Neural cell (in vitro differentiated cells): ENCODE results near the gene SCYL3. TPM values are rescaled to one million over a fixed set of nuclear protein-coding genes. Genes with fewer than 3 reads are reported as not detected.
"Not testable (repeated sequence)": the region's sequence is repeated elsewhere in the genome, so short reads cannot be mapped to it uniquely, and the experiment has no call there.

Experiments used
- H2AFZ ChIP-seq: fragments of 200-600, 300-800 bp; sonication (generic), shearing (Covaris generic); 2 replicates; pipeline ENCODE4 v1.6.0; 2014; ENCODE audit warnings: low read depth, mild to moderate bottlenecking, antibody characterized with exemption, low read length, moderate library complexity
- H3F3A ChIP-seq: fragments of 200-600 bp; shearing (Covaris generic); 2 replicates; pipeline ENCODE4 v1.6.1; 2016; ENCODE audit warnings: mild to moderate bottlenecking, moderate library complexity, mixed read lengths, antibody characterized with exemption, low read length; ENCODE audit not compliant: insufficient read depth, poor library complexity, severe bottlenecking
- H3K27ac ChIP-seq: fragments of 200-600, 300-800 bp; sonication (generic), shearing (Covaris generic); 2 replicates; pipeline ENCODE4 v1.5.1; 2014; ENCODE audit warnings: mild to moderate bottlenecking, low read length, moderate library complexity
- H3K27me3 ChIP-seq: fragments of 300-800, 200-600 bp; sonication (generic), shearing (Covaris generic); 2 replicates; pipeline ENCODE4 v1.6.0; 2014; ENCODE audit warnings: mild to moderate bottlenecking, low read depth, low read length, moderate library complexity; ENCODE audit not compliant: insufficient read depth
- H3K36me3 ChIP-seq: fragments of 300-800, 200-600 bp; sonication (generic), shearing (Covaris generic); 2 replicates; pipeline ENCODE4 v1.5.1; 2014; ENCODE audit warnings: mild to moderate bottlenecking, antibody characterized with exemption, low read length, moderate library complexity; ENCODE audit not compliant: insufficient read depth
- H3K4me2 ChIP-seq: fragments of 300-800, 200-600 bp; sonication (generic), shearing (Covaris generic); 2 replicates; pipeline ENCODE4 v1.6.0; 2014; ENCODE audit warnings: mild to moderate bottlenecking, low read length
- H3K4me3 ChIP-seq: fragments of 300-800, 200-600 bp; sonication (generic), shearing (Covaris generic); 2 replicates; pipeline ENCODE4 v1.5.1; 2014; ENCODE audit warnings: mild to moderate bottlenecking, low read length, moderate library complexity
- H3K79me2 ChIP-seq: fragments of 200-600 bp; shearing (Covaris generic); replicated peaks from 2 replicates; pipeline ENCODE4 v1.6.0; 2014; ENCODE audit warnings: mild to moderate bottlenecking, low read length, moderate library complexity; ENCODE audit not compliant: insufficient read depth
- H3K9ac ChIP-seq: fragments of 300-800, 200-600 bp; sonication (generic), shearing (Covaris generic); 2 replicates; pipeline ENCODE4 v1.6.1; 2016; ENCODE audit warnings: mild to moderate bottlenecking, low read length, mixed read lengths
- H3K9me2 ChIP-seq: fragments of 200-600 bp; shearing (Covaris generic); 2 replicates; pipeline ENCODE4 v1.6.1; 2016; ENCODE audit warnings: mild to moderate bottlenecking, low read length, mixed read lengths; ENCODE audit not compliant: insufficient read depth
- H3K9me3 ChIP-seq: fragments of 200-600, 300-800 bp; sonication (generic), shearing (Covaris generic); 2 replicates; pipeline ENCODE4 v1.6.1; 2016; ENCODE audit warnings: mild to moderate bottlenecking, mixed run types, low read length, moderate library complexity, mixed read lengths
- H4K20me1 ChIP-seq: fragments of 200-600 bp; shearing (Covaris generic); 2 replicates; pipeline ENCODE4 v1.6.1; 2016; ENCODE audit warnings: mild to moderate bottlenecking, mixed run types; ENCODE audit not compliant: insufficient read depth
- EP300 ChIP-seq: fragments of 450-650 bp; conservative IDR thresholded peaks from 2 replicates; pipeline ENCODE4 v1.6.1; 2014; ENCODE audit warnings: antibody characterized with exemption, mild to moderate bottlenecking, moderate library complexity; ENCODE audit not compliant: poor library complexity, severe bottlenecking
- EZH2 ChIP-seq: fragments of 200-600, 300-800 bp; shearing (Covaris generic), sonication (generic); IDR thresholded peaks from 2 replicates; pipeline ENCODE4 v1.6.1; 2014; ENCODE audit warnings: antibody characterized with exemption, low read length, borderline replicate concordance, mild to moderate bottlenecking; ENCODE audit not compliant: insufficient read depth, poor library complexity, severe bottlenecking
- MXI1 ChIP-seq: fragments of 450-650 bp; conservative IDR thresholded peaks from 2 replicates; pipeline ENCODE4 v1.6.1; 2014; ENCODE audit warnings: antibody characterized with exemption, mild to moderate bottlenecking; ENCODE audit not compliant: poor library complexity, severe bottlenecking
- POLR2AphosphoS5 ChIP-seq: IDR thresholded peaks from 2 replicates; pipeline ENCODE4 v1.6.1; 2012
- RAD21 ChIP-seq: fragments of 450-650 bp; conservative IDR thresholded peaks from 2 replicates; pipeline ENCODE4 v1.6.1; 2014; ENCODE audit warnings: antibody characterized with exemption, mild to moderate bottlenecking, moderate library complexity
- REST ChIP-seq: IDR thresholded peaks from 2 replicates; pipeline ENCODE4 v1.6.1; 2012; ENCODE audit warnings: borderline replicate concordance
- SMC3 ChIP-seq: fragments of 450-650 bp; conservative IDR thresholded peaks from 2 replicates; pipeline ENCODE4 v1.6.1; 2014; ENCODE audit warnings: antibody characterized with exemption, mild to moderate bottlenecking, moderate library complexity; ENCODE audit not compliant: poor library complexity
- TAF1 ChIP-seq: IDR thresholded peaks from 2 replicates; pipeline ENCODE4 v1.6.1; 2012; ENCODE audit warnings: low read depth
- polyA plus RNA-seq: library from polyadenylated mRNA; depleted of rRNA; stranded (reverse); fragments of >200 nt; gene quantifications from 2 replicates; pipeline ENCODE4 v1.2.3, GENCODE V29; 2014
- TF ChIP-seq, protein P1 (sequence below): fragments of 450-650 bp; IDR thresholded peaks from 2 replicates; pipeline ENCODE4 v1.5.1; 2014; ENCODE audit warnings: antibody characterized with exemption, mild to moderate bottlenecking, moderate library complexity; ENCODE audit not compliant: poor library complexity, severe bottlenecking

SCYL3 gene
- polyA plus RNA-seq, 1 donor from 2014 or later: 13.1 TPM

GRCh38 chr1:169866577-169866976 is 27.1 kb downstream of the SCYL3 start:
- Histone ChIP-seq H3K4me2 (no peak overlapping the region), H3F3A (no peaks in the 10 kb centered on the region), H3K9me2 (no peaks in the 10 kb centered on the region), H3K27me3 (no peaks in the 10 kb centered on the region), H2AFZ (no peak overlapping the region), H3K9me3 (no peaks in the 10 kb centered on the region), H3K9ac (no peak overlapping the region), H3K4me3 (no peak overlapping the region), H3K27ac (no peak overlapping the region), H4K20me1 (no peaks in the 10 kb centered on the region), H3K79me2 (no peaks in the 10 kb centered on the region), H3K36me3 (no peaks in the 10 kb centered on the region)
- TF ChIP-seq, protein P1, sequence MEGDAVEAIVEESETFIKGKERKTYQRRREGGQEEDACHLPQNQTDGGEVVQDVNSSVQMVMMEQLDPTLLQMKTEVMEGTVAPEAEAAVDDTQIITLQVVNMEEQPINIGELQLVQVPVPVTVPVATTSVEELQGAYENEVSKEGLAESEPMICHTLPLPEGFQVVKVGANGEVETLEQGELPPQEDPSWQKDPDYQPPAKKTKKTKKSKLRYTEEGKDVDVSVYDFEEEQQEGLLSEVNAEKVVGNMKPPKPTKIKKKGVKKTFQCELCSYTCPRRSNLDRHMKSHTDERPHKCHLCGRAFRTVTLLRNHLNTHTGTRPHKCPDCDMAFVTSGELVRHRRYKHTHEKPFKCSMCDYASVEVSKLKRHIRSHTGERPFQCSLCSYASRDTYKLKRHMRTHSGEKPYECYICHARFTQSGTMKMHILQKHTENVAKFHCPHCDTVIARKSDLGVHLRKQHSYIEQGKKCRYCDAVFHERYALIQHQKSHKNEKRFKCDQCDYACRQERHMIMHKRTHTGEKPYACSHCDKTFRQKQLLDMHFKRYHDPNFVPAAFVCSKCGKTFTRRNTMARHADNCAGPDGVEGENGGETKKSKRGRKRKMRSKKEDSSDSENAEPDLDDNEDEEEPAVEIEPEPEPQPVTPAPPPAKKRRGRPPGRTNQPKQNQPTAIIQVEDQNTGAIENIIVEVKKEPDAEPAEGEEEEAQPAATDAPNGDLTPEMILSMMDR: no peak
- TF ChIP-seq TAF1 (no peak), SMC3 (no peak), RAD21 (no peak), MXI1 (no peak), EZH2 (no peak), POLR2AphosphoS5 (no peak), REST (no peak), EP300 (no peak)

GRCh38 chr1:169864531-169864930 is 29.2 kb downstream of the SCYL3 start:
- not testable (repeated sequence) for H3K27ac ChIP-seq, H3K27me3 ChIP-seq, H3F3A ChIP-seq, H3K9ac ChIP-seq, H3K9me2 ChIP-seq, H2AFZ ChIP-seq, H3K4me2 ChIP-seq, H3K36me3 ChIP-seq, H3K79me2 ChIP-seq, H3K4me3 ChIP-seq, H4K20me1 ChIP-seq, H3K9me3 ChIP-seq

GRCh38 chr1:169860750-169861149 is 32.9 kb downstream of the SCYL3 start:
- Histone ChIP-seq H3K27ac (no peak overlapping the region), H3K9me3 (no peaks in the 10 kb centered on the region), H2AFZ (no peak overlapping the region), H3K9me2 (no peaks in the 10 kb centered on the region), H3K4me3 (no peak overlapping the region), H4K20me1 (no peaks in the 10 kb centered on the region), H3F3A (no peaks in the 10 kb centered on the region), H3K9ac (no peak overlapping the region), H3K4me2 (no peak overlapping the region), H3K36me3 (no peaks in the 10 kb centered on the region), H3K79me2 (no peaks in the 10 kb centered on the region), H3K27me3 (no peaks in the 10 kb centered on the region)
- TF ChIP-seq POLR2AphosphoS5 (no peak), TAF1 (no peak), REST (no peak), EP300 (no peak), EZH2 (no peak), RAD21 (no peak), MXI1 (no peak), SMC3 (no peak)
- TF ChIP-seq, protein P1: no peak
